ENCODE results near the gene C3orf38. TPM values are rescaled to one million over a fixed set of nuclear protein-coding genes. Genes with fewer than 3 reads are reported as not detected.
"Not testable (repeated sequence)": the region's sequence is repeated elsewhere in the genome, so short reads cannot be mapped to it uniquely, and the experiment has no call there.

C3orf38 gene
- total RNA-seq, 3 donors from 2014 or later (not counting 1 experiment from before 2014, with no cell fraction given) = 52.5 to 60.4 (median 54.7) TPM

- WGBS (ENCODE audit: insufficient coverage) = 0% methylated on average over 1 of the region's 1 CpG
- DNase-seq = no peak
- no peaks in the 10 kb centered on the region for H3K4me1 ChIP-seq (ENCODE audit: control insufficient read depth, insufficient read depth, low read length)
- H3K27me3 ChIP-seq (ENCODE audit: control insufficient read depth, insufficient read depth, low read length) = no peaks in the 10 kb centered on the region
- H3K27ac ChIP-seq (ENCODE audit: low read length) = no peak overlapping the region
- no peaks in the 10 kb centered on the region for H3K9me3 ChIP-seq (ENCODE audit: control insufficient read depth, insufficient read depth, low read length)
- peaks cover 0 to 10% of the 10 kb centered on the region in 2 donors for H3K4me1 Mint-ChIP-seq
- no peak overlapping the region for H3K4me3 Mint-ChIP-seq
- intact Hi-C loops (cut with micrococcal nuclease) = no loop called here
- no peak overlapping the region for H3K27ac Mint-ChIP-seq
- peaks cover 12% of the 10 kb centered on the region for H3K36me3 ChIP-seq (ENCODE audit: control insufficient read depth, insufficient read depth, low read length)
- ATAC-seq = no peak
- no peaks in the 10 kb centered on the region for H3K9me3 Mint-ChIP-seq
- no peaks in the 10 kb centered on the region for H3K36me3 Mint-ChIP-seq
- H3K27me3 Mint-ChIP-seq (ENCODE audit: low read depth in 2 of 2) = no peaks in the 10 kb centered on the region
- H3K4me3 ChIP-seq (ENCODE audit: low read length) = no peak overlapping the region
- TF ChIP-seq CTCF (IDR thresholded peaks at IDR 0.05) = no peak
Observed at GRCh38 chr3:88117683-88118082, 32.1 kb upstream of the C3orf38 start.

- H3K9me3 Mint-ChIP-seq; H3K4me3 Mint-ChIP-seq; H3K4me3 ChIP-seq (ENCODE audit: low read length); intact Hi-C loops (cut with micrococcal nuclease); H3K9me3 ChIP-seq (ENCODE audit: control insufficient read depth, insufficient read depth, low read length); ATAC-seq; H3K27me3 ChIP-seq (ENCODE audit: control insufficient read depth, insufficient read depth, low read length); H3K4me1 ChIP-seq (ENCODE audit: control insufficient read depth, insufficient read depth, low read length); H3K27me3 Mint-ChIP-seq (ENCODE audit: low read depth in 2 of 2); H3K27ac ChIP-seq (ENCODE audit: low read length); DNase-seq; H3K36me3 Mint-ChIP-seq: not testable (repeated sequence)
- Mint-ChIP-seq H3K27ac (peak overlapping the region in 1 of 2 donors; percentile 23), H3K4me1 (peaks cover 0 to 10% of the 10 kb centered on the region in 2 donors)
- H3K36me3 ChIP-seq (ENCODE audit: control insufficient read depth, insufficient read depth, low read length) = peaks cover 12% of the 10 kb centered on the region
- WGBS (ENCODE audit: insufficient coverage) = 92% methylated on average over 1 of the region's 2 CpGs
Observed at GRCh38 chr3:88118603-88119002, 31.2 kb upstream of the C3orf38 start.

- Mint-ChIP-seq H3K4me1 (peaks cover 6 to 16% of the 10 kb centered on the region in 2 donors), H3K27ac (no peak overlapping the region)
Observed at GRCh38 chr3:88123526-88123925, 26.2 kb upstream of the C3orf38 start.

GRCh38 chr3:88131695-88132094, 18.1 kb upstream of the C3orf38 start:
- DNase-seq (no peak), ATAC-seq (no peak)
- Histone ChIP-seq H3K4me3 (ENCODE audit: low read length) (no peak overlapping the region), H3K27ac (ENCODE audit: low read length) (no peak overlapping the region), H3K27me3 (ENCODE audit: control insufficient read depth, insufficient read depth, low read length) (no peaks in the 10 kb centered on the region), H3K9me3 (ENCODE audit: control insufficient read depth, insufficient read depth, low read length) (no peaks in the 10 kb centered on the region), H3K36me3 (ENCODE audit: control insufficient read depth, insufficient read depth, low read length) (peaks cover 38% of the 10 kb centered on the region), H3K4me1 (ENCODE audit: control insufficient read depth, insufficient read depth, low read length) (no peaks in the 10 kb centered on the region)
- H3K27me3 Mint-ChIP-seq (ENCODE audit: low read depth in 2 of 2) = no peaks in the 10 kb centered on the region
- H3K36me3 Mint-ChIP-seq = no peaks in the 10 kb centered on the region
- peaks cover 8 to 15% of the 10 kb centered on the region in 2 donors for H3K4me1 Mint-ChIP-seq
- no peak overlapping the region for H3K4me3 Mint-ChIP-seq
- intact Hi-C loops (cut with micrococcal nuclease) = no loop called here
- no peak for TF ChIP-seq CTCF (IDR thresholded peaks at IDR 0.05)
- H3K27ac Mint-ChIP-seq = no peak overlapping the region
- WGBS (ENCODE audit: insufficient coverage) = 75% methylated on average over 1 of the region's 1 CpG
- no peaks in the 10 kb centered on the region for H3K9me3 Mint-ChIP-seq

More at GRCh38 chr3:88123526-88123925, 26.2 kb upstream of the C3orf38 start:
- intact Hi-C loops (cut with micrococcal nuclease) = no loop called here
- no peaks in the 10 kb centered on the region for H3K36me3 Mint-ChIP-seq
- Histone ChIP-seq H3K9me3 (ENCODE audit: control insufficient read depth, insufficient read depth, low read length) (no peaks in the 10 kb centered on the region), H3K4me3 (ENCODE audit: low read length) (no peak overlapping the region), H3K4me1 (ENCODE audit: control insufficient read depth, insufficient read depth, low read length) (no peaks in the 10 kb centered on the region), H3K27ac (ENCODE audit: low read length) (no peak overlapping the region), H3K27me3 (ENCODE audit: control insufficient read depth, insufficient read depth, low read length) (no peaks in the 10 kb centered on the region), H3K36me3 (ENCODE audit: control insufficient read depth, insufficient read depth, low read length) (peaks cover 5% of the 10 kb centered on the region)
- H3K4me3 Mint-ChIP-seq = no peak overlapping the region
- 89% methylated on average over 1 of the region's 1 CpG for WGBS (ENCODE audit: insufficient coverage)
- no peaks in the 10 kb centered on the region for H3K9me3 Mint-ChIP-seq
- no peaks in the 10 kb centered on the region for H3K27me3 Mint-ChIP-seq (ENCODE audit: low read depth in 2 of 2)
- no peak for TF ChIP-seq CTCF (IDR thresholded peaks at IDR 0.05)
- ATAC-seq = no peak
- DNase-seq = no peak
